ENCODE results near the gene MSI2. TPM values are rescaled to one million over a fixed set of nuclear protein-coding genes. Genes with fewer than 3 reads are reported as not detected.

MSI2 gene
- total RNA-seq, 1 donor = 12.6 TPM

DNA sequence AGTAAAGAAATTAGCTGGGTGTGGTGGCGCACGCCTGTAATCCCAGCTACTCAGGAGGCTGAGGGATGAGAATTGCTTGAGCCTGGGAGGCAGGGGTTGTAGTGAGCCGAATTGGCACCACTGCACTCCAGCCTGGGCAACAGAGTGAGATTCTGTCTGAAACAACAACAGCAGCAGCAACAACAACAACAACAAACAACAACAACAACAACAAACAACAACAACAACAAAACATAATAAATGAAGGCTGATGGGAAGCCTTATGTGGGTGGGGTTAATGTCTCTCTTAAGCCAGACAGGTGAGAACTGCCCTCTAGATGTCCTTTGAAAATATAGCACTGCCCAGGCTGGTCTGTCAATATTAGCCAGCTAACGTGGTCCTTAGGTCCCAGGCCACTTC lies 107.3 kb downstream of the MSI2 start:
- no peak overlapping the region for H3K4me3 ChIP-seq (ENCODE audit: low read depth, low read length)
- TF ChIP-seq, protein P1, sequence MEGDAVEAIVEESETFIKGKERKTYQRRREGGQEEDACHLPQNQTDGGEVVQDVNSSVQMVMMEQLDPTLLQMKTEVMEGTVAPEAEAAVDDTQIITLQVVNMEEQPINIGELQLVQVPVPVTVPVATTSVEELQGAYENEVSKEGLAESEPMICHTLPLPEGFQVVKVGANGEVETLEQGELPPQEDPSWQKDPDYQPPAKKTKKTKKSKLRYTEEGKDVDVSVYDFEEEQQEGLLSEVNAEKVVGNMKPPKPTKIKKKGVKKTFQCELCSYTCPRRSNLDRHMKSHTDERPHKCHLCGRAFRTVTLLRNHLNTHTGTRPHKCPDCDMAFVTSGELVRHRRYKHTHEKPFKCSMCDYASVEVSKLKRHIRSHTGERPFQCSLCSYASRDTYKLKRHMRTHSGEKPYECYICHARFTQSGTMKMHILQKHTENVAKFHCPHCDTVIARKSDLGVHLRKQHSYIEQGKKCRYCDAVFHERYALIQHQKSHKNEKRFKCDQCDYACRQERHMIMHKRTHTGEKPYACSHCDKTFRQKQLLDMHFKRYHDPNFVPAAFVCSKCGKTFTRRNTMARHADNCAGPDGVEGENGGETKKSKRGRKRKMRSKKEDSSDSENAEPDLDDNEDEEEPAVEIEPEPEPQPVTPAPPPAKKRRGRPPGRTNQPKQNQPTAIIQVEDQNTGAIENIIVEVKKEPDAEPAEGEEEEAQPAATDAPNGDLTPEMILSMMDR (IDR thresholded peaks at IDR 0.05; ENCODE audit: insufficient read depth, low read length) = no peak
- no peak for DNase-seq (ENCODE audit: low read depth)

DNA sequence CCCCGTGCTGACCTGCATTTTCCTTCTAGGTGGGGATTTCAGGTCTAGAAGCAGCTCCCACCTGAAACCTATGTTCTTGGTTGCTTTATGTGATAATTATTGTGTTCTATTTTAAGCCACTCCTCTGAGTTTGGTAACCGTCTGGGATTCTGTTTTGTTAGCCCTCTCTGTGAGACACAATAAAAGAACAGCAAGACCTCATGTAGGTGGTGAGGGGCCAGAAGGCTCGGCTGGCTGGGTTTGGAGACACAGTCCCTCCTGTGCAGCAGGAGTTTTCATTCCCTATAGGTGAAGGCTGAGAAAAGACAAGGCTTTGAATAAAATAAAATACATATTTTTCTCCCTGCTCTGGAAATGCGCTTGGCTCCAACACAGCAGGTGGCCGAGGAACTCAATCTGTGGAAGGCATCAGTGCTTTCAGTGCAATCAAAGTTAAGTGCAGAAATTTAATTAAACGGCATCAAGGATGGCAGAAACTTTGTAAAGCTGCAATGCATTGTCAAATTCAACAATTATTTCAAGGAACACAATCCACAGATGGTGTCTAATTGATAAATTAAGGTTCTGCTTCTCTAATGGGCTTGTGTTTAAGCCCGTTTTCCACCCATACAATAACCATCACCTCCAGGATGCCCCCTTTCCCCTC lies 107.8 kb downstream of the MSI2 start:
- no peak for DNase-seq (ENCODE audit: low read depth)
- TF ChIP-seq, protein P1 (IDR thresholded peaks at IDR 0.05; ENCODE audit: insufficient read depth, low read length) = no peak
- H3K4me3 ChIP-seq (ENCODE audit: low read depth, low read length) = no peak overlapping the region

DNA sequence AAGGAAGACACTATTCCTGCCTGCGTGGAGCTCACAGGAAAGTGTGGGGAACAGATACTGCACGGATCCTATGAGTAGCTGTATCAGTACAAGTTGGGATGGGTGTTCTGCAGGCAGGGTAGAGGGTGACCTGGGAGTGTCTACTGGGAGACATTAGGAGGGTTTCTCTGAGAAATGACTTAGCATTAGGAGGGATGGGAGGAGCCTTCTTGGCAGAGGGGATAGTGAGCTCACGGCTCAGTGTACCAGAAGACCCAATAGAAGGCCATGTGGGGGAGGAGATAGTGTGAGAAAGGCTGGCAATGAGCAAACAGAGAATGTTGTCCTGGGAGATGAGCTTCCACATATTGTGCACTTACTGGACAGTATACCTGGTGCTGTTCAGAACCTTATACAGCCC lies 109.1 kb downstream of the MSI2 start:
- H3K4me3 ChIP-seq (ENCODE audit: low read depth, low read length) = no peak overlapping the region
- no peak for DNase-seq (ENCODE audit: low read depth)
- TF ChIP-seq, protein P1 (IDR thresholded peaks at IDR 0.05; ENCODE audit: insufficient read depth, low read length) = no peak

DNA sequence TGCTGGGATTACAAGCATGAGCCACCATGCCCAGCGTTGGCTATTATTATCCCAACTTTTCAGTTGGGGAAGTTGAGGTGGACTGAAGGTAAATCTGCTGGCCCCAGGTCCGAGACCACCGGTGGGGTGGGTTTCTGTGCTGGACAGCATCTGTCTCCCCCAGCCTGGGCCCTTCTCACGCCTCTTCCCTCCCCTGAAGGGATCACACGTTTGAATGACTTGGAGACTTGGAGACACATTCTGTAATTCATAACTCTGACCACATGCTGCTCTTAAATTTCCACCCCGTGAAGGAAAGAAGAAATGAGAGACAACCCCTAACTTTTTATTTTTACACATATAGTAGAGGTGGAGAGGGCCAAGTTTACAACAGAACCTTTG lies 109.8 kb downstream of the MSI2 start:
- TF ChIP-seq, protein P1 (IDR thresholded peaks at IDR 0.05; ENCODE audit: insufficient read depth, low read length) = no peak
- DNase-seq (ENCODE audit: low read depth) = no peak
- no peak overlapping the region for H3K4me3 ChIP-seq (ENCODE audit: low read depth, low read length)

DNA sequence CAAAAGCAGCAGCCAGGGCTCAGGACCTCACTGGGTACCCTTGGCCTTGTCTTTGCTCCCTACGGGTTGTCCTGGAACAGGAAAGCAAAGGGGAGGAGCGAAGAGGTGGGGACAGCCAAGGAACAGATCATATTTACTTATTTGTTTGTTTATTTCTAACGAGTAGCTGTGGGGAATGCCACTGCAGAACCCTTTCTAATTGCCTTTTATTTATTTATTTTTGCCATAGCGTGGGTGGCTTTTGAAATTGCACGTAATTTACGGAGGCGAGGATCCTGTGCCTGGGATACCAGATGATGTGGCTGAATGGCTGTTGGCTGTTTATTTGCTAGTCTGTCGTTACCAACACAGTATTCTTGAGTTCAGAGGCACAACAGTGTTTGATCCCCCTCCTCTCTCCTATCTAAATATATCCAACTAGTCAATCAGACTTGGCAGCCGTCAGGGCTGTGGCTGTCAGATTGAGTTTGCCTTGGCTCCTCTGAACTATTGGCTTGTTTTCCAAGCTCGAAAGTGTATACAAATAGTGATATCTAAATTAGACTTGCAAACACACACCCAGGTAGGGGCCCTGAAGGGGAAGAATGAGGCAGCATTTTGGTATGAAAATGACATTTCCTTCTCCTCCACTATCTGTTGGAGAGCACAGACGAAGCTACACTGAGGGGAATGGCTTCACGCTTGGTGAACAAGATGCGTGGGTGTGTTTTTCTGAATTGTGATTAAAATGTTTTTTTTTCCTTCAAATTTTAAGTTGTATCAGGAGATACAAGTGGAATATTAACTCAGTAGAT lies 110.4 kb downstream of the MSI2 start:
- H3K4me3 ChIP-seq (ENCODE audit: low read depth, low read length) = no peak overlapping the region
- TF ChIP-seq, protein P1 (IDR thresholded peaks at IDR 0.05; ENCODE audit: insufficient read depth, low read length) = no peak
- DNase-seq (ENCODE audit: low read depth) = no peak

DNA sequence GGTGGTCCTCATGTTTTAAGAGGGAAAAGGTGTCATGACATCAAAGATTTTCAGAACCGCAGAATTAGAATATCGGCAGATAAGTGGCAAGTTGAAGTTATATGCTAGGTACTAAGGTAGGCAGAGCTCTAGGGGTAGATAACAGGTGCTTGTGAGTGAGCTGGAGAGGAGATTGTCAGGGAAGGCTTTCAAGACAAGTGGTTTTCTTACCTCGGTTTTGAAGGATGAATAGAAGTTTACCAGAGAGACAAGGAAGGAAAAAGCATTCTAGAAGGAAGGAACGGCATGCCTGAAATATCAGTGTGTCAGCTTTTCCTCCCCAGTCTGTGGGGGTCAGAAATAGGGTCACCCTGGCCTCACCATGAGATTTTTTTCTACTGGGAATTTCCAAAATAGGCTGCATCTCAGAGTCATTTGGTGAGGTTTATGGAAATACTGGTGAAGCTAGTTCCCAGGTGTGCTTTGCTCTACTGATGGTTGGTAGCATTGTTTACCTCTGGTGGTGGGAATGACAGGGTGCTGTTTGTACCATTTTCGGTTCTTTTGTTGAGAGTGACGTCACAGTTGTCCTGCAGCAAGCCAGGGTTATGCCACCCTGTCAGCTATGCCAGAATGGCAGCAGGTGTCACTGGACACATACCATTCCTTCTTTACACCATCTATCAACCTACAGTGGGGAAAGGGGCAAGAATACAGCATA lies 112.5 kb downstream of the MSI2 start:
- TF ChIP-seq, protein P1 (IDR thresholded peaks at IDR 0.05; ENCODE audit: insufficient read depth, low read length) = no peak
- DNase-seq (ENCODE audit: low read depth) = no peak
- H3K4me3 ChIP-seq (ENCODE audit: low read depth, low read length) = no peak overlapping the region

Data from fibroblast of the aortic adventitia (primary cell).